ACC112 (cell line): ENCODE data around the gene CXCL9.
"Not testable (repeated sequence)": the region's sequence is repeated elsewhere in the genome, so short reads cannot be mapped to it uniquely, and the experiment has no call there.

Source experiments
- H2AFZ ChIP-seq: fragments of 200-600 bp; sonication (generic); one replicate; pipeline ENCODE4 v1.6.0; 2017; ENCODE audit warnings: antibody characterized with exemption, low read length; ENCODE audit not compliant: unreplicated experiment
- H3K27ac ChIP-seq: fragments of 200-600 bp; sonication (generic); 2 replicates; pipeline ENCODE4 v1.5.1; 2014; ENCODE audit warnings: low read depth, mild to moderate bottlenecking, antibody characterized with exemption, low read length, moderate library complexity
- H3K27me3 ChIP-seq: fragments of 200-600 bp; sonication (generic); 2 replicates; pipeline ENCODE4 v1.6.1; 2014; ENCODE audit warnings: mild to moderate bottlenecking, antibody characterized with exemption, low read length, moderate library complexity, mixed read lengths; ENCODE audit not compliant: insufficient read depth
- H3K36me3 ChIP-seq: fragments of 200-600 bp; sonication (generic); 2 replicates; pipeline ENCODE4 v1.6.1; 2016; ENCODE audit warnings: mild to moderate bottlenecking, antibody characterized with exemption, low read length, moderate library complexity, mixed read lengths; ENCODE audit not compliant: insufficient read depth
- H3K4me1 ChIP-seq: fragments of 200-600 bp; sonication (generic); one replicate; pipeline ENCODE4 v1.6.1; 2016; ENCODE audit warnings: low read length, mixed read lengths; ENCODE audit not compliant: insufficient read depth, unreplicated experiment, control insufficient read depth
- H3K4me3 ChIP-seq: fragments of 200-600 bp; sonication (generic); 2 replicates; pipeline ENCODE4 v1.5.1; 2014; ENCODE audit warnings: mild to moderate bottlenecking, low read depth, low read length
- H3K79me2 ChIP-seq: fragments of 200-600 bp; sonication (generic); one replicate; pipeline ENCODE4 v1.6.0; 2016; ENCODE audit warnings: low read length; ENCODE audit not compliant: control insufficient read depth, unreplicated experiment, insufficient read depth

Gene CXCL9

DNA sequence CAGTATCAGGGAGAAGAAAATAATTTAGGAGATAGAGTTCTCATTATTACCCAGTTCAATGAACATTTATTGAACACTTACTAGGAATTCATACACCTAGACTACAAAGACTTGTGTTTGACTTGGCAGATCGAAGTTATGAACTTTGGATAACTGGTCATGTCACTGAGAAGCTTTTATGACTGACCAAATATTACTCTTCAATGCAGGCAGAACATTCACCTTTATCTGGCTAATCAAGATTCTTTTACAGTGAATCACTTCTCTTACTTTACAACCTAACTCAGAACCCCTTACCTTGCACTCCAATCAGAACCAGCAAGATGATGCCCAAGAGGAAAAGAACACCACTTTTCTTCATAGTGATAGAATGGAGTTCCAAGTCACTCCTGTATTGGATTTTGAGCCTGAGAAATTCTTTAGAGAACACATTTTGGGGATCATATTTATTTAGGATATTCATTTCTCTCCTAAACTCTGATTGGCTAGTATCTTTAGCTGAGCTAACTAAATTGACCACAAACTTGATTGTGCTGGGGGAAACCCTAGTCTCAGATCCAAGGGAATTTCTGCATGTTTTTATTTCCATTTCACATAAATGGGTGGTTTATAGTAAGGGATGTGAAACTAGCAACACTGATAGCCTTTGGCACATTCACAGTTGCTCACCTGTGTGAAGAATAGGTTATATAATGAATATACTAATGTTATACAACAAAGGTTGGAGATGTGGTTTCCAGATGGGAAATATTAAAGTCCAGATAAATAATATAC lies at the start of gene CXCL9:
Gene CXCL9, minus strand, starts transcription at position 421 of the 774 bp plus-strand sequence. Its CDS starts 60 bp downstream, at position 361.
- H3K4me1 ChIP-seq: peaks cover 11% of the 10 kb centered on the region
- no peak within 1 kb of the TSS for H2AFZ ChIP-seq
- H3K4me3 ChIP-seq: no peak within 1 kb of the TSS
- no peaks in the 10 kb centered on the region for H3K27me3 ChIP-seq
- no peak within 1 kb of the TSS for H3K27ac ChIP-seq
- no peaks in the 10 kb centered on the region for H3K36me3 ChIP-seq
- no peaks in the 10 kb centered on the region for H3K79me2 ChIP-seq

- H3K27ac ChIP-seq: no peak overlapping the region
- peaks cover 5% of the 10 kb centered on the region for H3K27me3 ChIP-seq
- no peak overlapping the region for H3K4me3 ChIP-seq
- H3K79me2 ChIP-seq: no peaks in the 10 kb centered on the region
- no peak overlapping the region for H2AFZ ChIP-seq
- no peaks in the 10 kb centered on the region for H3K36me3 ChIP-seq
- peaks cover 3% of the 10 kb centered on the region for H3K4me1 ChIP-seq
Observed at GRCh38 chr4:76055421-76055820, 48.1 kb upstream of the CXCL9 start.

GRCh38 chr4:76055016-76055415 lies 47.7 kb upstream of the CXCL9 start:
- no peaks in the 10 kb centered on the region for H3K79me2 ChIP-seq
- H3K27ac ChIP-seq: no peak overlapping the region
- H3K36me3 ChIP-seq: no peaks in the 10 kb centered on the region
- peaks cover 5% of the 10 kb centered on the region for H3K27me3 ChIP-seq
- H3K4me3 ChIP-seq: no peak overlapping the region
- H3K4me1 ChIP-seq: peaks cover 3% of the 10 kb centered on the region
- peak overlapping the region; percentile 55 for H2AFZ ChIP-seq

DNA sequence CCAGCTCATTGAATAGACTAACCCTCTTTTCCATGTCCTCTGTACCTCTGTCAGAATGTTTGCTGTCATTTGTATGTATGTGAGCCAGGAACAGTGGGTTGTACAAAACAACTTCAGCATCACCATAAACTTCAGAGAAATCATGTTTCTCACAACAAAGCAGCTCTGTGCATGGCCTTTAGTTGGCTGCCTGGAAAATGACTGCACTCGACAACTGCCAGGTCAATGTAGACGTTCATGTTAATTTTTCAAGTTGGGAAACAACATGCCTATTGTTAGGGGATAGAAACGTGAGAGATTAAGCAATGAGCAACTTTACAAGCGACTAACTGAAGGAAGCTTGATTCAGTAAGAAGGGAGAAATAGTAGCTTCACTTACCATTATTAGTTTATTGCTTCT lies 46.4 kb upstream of the CXCL9 start:
- Histone ChIP-seq H3K36me3 (no peaks in the 10 kb centered on the region), H3K27me3 (peaks cover 5% of the 10 kb centered on the region), H3K79me2 (no peaks in the 10 kb centered on the region), H3K27ac (no peak overlapping the region), H3K4me1 (no peaks in the 10 kb centered on the region), H3K4me3 (no peak overlapping the region), H2AFZ (no peak overlapping the region)

DNA sequence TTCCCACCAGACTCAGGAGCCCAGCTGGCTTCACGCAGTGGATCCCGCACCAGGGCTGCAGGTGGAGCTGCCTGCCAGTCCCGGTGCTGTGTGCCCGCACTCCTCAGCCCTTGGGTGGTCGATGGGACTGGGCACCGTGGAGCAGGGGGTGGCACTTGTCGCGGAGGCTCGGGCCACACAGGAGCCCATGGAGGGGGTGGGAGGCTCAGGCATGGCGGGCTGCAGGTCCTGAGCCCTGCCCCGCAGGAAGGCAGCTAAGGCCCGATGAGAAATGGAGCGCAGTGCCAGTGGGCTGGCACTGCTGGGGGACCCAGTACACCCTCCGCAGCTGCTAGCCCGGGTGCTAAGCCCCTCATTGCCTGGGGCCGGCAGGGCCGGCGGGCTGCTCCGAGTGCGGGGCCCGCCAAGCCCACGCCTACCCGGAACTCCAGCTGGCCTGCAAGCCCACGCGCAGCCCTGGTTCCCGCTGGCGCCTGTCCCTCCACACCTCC lies 43.3 kb upstream of the CXCL9 start:
- H3K4me1 ChIP-seq, H2AFZ ChIP-seq, H3K36me3 ChIP-seq, H3K27ac ChIP-seq, H3K4me3 ChIP-seq, H3K79me2 ChIP-seq, H3K27me3 ChIP-seq: not testable (repeated sequence)

- H3K27ac ChIP-seq, H2AFZ ChIP-seq, H3K4me3 ChIP-seq, H3K27me3 ChIP-seq, H3K4me1 ChIP-seq, H3K36me3 ChIP-seq, H3K79me2 ChIP-seq: not testable (repeated sequence)
Observed at GRCh38 chr4:76049860-76050416, 42.6 kb upstream of the CXCL9 start.

- not testable (repeated sequence) for H3K4me3 ChIP-seq, H2AFZ ChIP-seq, H3K27ac ChIP-seq
Observed at GRCh38 chr4:76044686-76045085, 37.4 kb upstream of the CXCL9 start.

GRCh38 chr4:76043306-76043705 lies 36.0 kb upstream of the CXCL9 start:
- H3K27me3 ChIP-seq, H2AFZ ChIP-seq, H3K27ac ChIP-seq, H3K4me3 ChIP-seq, H3K4me1 ChIP-seq, H3K36me3 ChIP-seq, H3K79me2 ChIP-seq: not testable (repeated sequence)

More at GRCh38 chr4:76044686-76045085, 37.4 kb upstream of the CXCL9 start:
- H3K79me2 ChIP-seq, H3K27me3 ChIP-seq, H3K36me3 ChIP-seq, H3K4me1 ChIP-seq: not testable (repeated sequence)

DNA sequence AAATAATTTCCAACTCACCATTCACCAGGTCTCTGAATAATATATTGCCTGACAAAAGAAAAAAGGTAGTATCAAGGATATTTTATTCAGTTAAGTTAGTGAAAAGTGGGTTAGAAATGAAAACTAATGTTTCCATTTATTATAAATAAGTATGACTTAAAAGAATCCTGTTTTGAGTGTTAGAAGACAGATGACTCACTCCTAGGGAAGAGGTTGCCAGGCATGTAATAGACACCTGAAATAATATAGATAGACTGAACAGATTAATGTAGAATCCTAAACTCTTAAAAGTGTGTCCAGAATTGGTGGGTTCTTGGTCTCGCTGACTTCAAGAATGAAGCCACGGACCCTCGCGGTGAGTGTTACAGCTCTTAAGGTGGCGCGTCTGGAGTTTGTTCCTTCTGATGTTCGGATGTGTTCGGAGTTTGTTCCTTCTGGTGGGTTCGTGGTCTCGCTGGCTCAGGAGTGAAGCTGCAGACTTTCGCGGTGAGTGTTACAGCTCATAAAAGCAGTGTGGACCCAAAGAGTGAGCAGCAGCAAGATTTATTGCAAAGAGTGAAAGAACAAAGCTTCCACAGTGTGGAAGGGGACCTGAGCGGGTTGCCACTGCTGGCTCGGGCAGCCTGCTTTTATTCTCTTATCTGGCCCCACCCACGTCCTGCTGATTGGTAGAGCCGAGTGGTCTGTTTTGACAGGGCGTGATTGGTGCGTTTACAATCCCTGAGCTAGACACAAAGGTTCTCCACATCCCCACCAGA lies 35.1 kb upstream of the CXCL9 start:
- H3K27ac ChIP-seq, H3K27me3 ChIP-seq, H3K4me1 ChIP-seq, H2AFZ ChIP-seq, H3K36me3 ChIP-seq, H3K79me2 ChIP-seq, H3K4me3 ChIP-seq: not testable (repeated sequence)

DNA sequence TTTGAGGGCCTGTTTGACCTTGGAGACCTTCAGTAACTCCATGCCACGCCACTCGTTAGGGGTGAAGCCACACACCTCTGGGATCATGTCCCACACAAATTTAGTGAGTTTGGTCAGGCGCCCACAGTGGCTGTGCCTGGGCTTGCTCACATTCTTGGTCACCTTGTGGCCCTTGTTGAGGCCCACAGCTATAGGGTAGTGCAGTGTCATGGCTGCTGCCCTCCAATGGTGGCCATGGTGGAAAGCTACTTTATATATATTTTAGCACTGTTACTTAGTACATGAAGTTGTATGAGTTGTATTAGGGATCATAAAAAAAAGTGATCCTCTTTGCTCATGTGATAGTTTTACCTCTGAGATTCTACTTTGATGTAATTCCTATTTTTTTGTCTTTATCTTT lies 29.5 kb upstream of the CXCL9 start:
- Histone ChIP-seq H3K4me1 (peaks cover 10% of the 10 kb centered on the region), H3K27me3 (no peaks in the 10 kb centered on the region), H2AFZ (no peak overlapping the region), H3K27ac (no peak overlapping the region), H3K4me3 (no peak overlapping the region), H3K36me3 (no peaks in the 10 kb centered on the region), H3K79me2 (no peaks in the 10 kb centered on the region)
